Kidney (tissue), 14 donors: Measurements from ENCODE around the gene ENPP1. TPM values are rescaled to one million over a fixed set of nuclear protein-coding genes. Genes with fewer than 3 reads are reported as not detected.

Source experiments
- DNase-seq, 5 donors: peaks; one replicate each; pipeline ENCODE4 v3.0.0-alpha.2; 2013 to 2020
- FAIRE-seq: peaks from 2 replicates; lab custom pipeline; 2012; peaks lifted over from hg19 to GRCh38; lab: Jason Lieb, UNC
- H3K27ac ChIP-seq, 2 donors: one replicate each; pipeline ENCODE4 v1.7.0; 2013; ENCODE audit warnings: low read depth in 2 of 2, low read length in 2 of 2, inconsistent platforms in 1 of 2
- H3K27me3 ChIP-seq: one replicate; pipeline ENCODE4 v1.7.1; 2013; ENCODE audit warnings: low read length, inconsistent platforms; ENCODE audit not compliant: control insufficient read depth, insufficient read depth
- H3K36me3 ChIP-seq, 3 donors: one replicate each; pipeline versions ENCODE4 v1.7.0 to v1.7.1; 2013; ENCODE audit warnings: low read length in 3 of 3, control low read depth in 1 of 3, inconsistent platforms in 1 of 3; ENCODE audit not compliant: insufficient read depth in 3 of 3, control insufficient read depth in 2 of 3
- H3K4me1 ChIP-seq, 3 donors: one replicate each; pipeline versions ENCODE4 v1.7.0 to v1.7.1; 2013; ENCODE audit warnings: low read length in 3 of 3, inconsistent platforms in 1 of 3, low read depth in 1 of 3; ENCODE audit not compliant: control insufficient read depth in 2 of 3, insufficient read depth in 2 of 3
- H3K4me3 ChIP-seq, 3 donors: one replicate each; pipeline versions ENCODE4 v1.7.0 to v1.8.1; 2013; ENCODE audit warnings: low read length in 3 of 3, control low read depth in 1 of 3, inconsistent platforms in 1 of 3
- H3K9ac ChIP-seq, 3 donors: one replicate each; pipeline versions ENCODE4 v1.7.0 to v1.7.1; 2013; ENCODE audit warnings: low read length in 3 of 3, control low read depth in 1 of 3, inconsistent platforms in 1 of 3
- H3K9me3 ChIP-seq, 3 donors: one replicate each; pipeline versions ENCODE4 v1.7.0 to v1.7.1; 2013; ENCODE audit warnings: low read length in 3 of 3, control low read depth in 1 of 3, inconsistent platforms in 1 of 3; ENCODE audit not compliant: control insufficient read depth in 2 of 3, insufficient read depth in 1 of 3
- intact Hi-C: fragments of 100-400 bp; cut with DNase I; formaldehyde crosslinking; loops from one replicate; pipeline ENCODE4 v1.11.1; 2022
- polyA plus RNA-seq: library from polyadenylated mRNA; stranded (reverse); fragments of 350-450 nt; fragmentation: Illumina TruSeq; extraction: RNeasy Lipid Tissue Mini Kit (QIAGEN cat#74804); gene quantifications from one replicate; pipeline ENCODE4 v1.2.3, GENCODE V29; 2014; ENCODE audit warnings: low read depth, low replicate concordance; ENCODE audit not compliant: insufficient read depth
- total RNA-seq: library from RNA; stranded (reverse); fragmentation: NEBNext Ultra II Directional; extraction: Animal tissue kit (Norgen Biotek cat#: 25700); gene quantifications from one replicate; pipeline ENCODE4 v1.2.1, GENCODE V29; 2021
- TF ChIP-seq, protein P1 (sequence below): IDR thresholded peaks from 3 replicates; pipeline ENCODE4 v1.5.1; 2012; ENCODE audit warnings: mild to moderate bottlenecking, moderate library complexity, borderline replicate concordance; ENCODE audit not compliant: insufficient read depth; ENCODE audit errors: extremely low read depth
- donor health status: control.
- donor health status: control.
- donor health status: control.
- donor health status: control.
- donor health status: control.
- donor health status: DM: yes; HTN: yes; CAD: no.
- donor health status: Normal renal cell carcinoma (clear cell type).

The ENPP1 gene
- total and polyA plus RNA-seq, 2 donors from 2014 or later, result 3.7 to 6.5 TPM

DNA sequence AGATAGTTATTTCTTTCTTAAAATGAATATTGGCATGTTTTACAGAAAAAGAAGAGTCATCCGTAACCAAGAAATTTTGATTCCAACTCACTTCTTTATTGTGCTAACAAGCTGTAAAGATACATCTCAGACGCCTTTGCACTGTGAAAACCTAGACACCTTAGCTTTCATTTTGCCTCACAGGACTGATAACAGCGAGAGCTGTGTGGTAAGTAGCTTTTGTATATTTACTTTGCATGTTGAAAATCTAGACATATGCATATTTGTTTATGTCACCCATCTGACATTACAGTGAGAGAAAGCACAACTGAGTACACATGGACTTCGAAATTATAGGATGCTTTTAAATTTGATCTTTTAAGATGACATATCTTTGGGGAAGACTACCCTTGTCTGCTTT is 78.7 kb downstream of the ENPP1 start:
- DNase-seq (no peak), FAIRE-seq (no peak)
- no peaks in the 10 kb centered on the region for H3K27me3 ChIP-seq
- no peak overlapping the region for H3K9ac ChIP-seq
- H3K9me3 ChIP-seq, result no peaks in the 10 kb centered on the region
- no peak overlapping the region for H3K27ac ChIP-seq
- no peak overlapping the region for H3K4me3 ChIP-seq
- H3K4me1 ChIP-seq, result no peaks in the 10 kb centered on the region
- intact Hi-C loops, result no loop called here
- TF ChIP-seq, protein P1, sequence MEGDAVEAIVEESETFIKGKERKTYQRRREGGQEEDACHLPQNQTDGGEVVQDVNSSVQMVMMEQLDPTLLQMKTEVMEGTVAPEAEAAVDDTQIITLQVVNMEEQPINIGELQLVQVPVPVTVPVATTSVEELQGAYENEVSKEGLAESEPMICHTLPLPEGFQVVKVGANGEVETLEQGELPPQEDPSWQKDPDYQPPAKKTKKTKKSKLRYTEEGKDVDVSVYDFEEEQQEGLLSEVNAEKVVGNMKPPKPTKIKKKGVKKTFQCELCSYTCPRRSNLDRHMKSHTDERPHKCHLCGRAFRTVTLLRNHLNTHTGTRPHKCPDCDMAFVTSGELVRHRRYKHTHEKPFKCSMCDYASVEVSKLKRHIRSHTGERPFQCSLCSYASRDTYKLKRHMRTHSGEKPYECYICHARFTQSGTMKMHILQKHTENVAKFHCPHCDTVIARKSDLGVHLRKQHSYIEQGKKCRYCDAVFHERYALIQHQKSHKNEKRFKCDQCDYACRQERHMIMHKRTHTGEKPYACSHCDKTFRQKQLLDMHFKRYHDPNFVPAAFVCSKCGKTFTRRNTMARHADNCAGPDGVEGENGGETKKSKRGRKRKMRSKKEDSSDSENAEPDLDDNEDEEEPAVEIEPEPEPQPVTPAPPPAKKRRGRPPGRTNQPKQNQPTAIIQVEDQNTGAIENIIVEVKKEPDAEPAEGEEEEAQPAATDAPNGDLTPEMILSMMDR, result no peak
- H3K36me3 ChIP-seq, result peaks cover 0 to 2% (median 0%) of the 10 kb centered on the region in 3 donors

DNA sequence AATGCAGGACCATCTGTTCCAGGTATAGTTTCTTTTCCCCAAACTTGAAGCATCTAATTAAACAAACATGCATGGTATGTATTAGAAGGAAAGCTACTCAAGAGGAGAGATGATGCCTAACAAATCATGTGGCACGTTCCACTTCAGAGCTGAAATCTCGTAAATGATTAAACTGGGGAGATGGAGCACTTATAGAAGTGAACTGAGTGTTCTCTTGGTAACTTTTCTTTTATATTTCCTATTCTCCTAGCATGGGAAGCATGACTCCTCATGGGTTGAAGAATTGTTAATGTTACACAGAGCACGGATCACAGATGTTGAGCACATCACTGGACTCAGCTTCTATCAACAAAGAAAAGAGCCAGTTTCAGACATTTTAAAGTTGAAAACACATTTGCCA is 82.3 kb downstream of the ENPP1 start:
- intact Hi-C loops, result no loop called here
- H3K27me3 ChIP-seq, result no peaks in the 10 kb centered on the region
- H3K27ac ChIP-seq, result no peak overlapping the region
- FAIRE-seq (no peak), DNase-seq (peak in 2 of 5 donors; percentile 64 to 74)
- TF ChIP-seq, protein P1, result no peak
- no peak overlapping the region for H3K9ac ChIP-seq
- H3K36me3 ChIP-seq, result no peaks in the 10 kb centered on the region
- H3K9me3 ChIP-seq, result no peaks in the 10 kb centered on the region
- H3K4me1 ChIP-seq, result peaks cover 0 to 2% (median 0%) of the 10 kb centered on the region in 3 donors
- H3K4me3 ChIP-seq, result no peak overlapping the region

DNA sequence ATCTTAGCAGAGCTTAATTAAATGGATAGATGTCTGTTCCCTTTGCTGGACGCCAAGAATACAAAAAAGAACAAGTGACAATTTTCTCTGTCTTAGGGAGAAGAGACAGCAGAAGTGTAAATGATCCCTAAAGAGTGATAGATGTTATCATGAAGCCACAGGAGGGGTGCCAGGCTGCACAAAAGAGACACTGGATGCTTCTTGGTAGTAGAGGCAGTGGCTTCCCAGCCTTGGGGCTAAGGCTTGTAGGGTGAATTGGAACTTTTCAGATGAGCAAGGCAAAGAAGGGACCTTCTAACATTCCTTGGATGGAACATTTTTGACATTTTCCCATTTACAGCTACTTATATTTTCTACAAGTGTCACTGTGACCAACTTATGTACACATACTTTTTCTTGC is 85.4 kb downstream of the ENPP1 start:
- no peak overlapping the region for H3K27ac ChIP-seq
- no peak for FAIRE-seq

More for the DNA sequence above, 85.4 kb downstream of the ENPP1 start:
- Histone ChIP-seq H3K9me3 (peaks cover 0 to 7% (median 0%) of the 10 kb centered on the region in 3 donors), H3K36me3 (no peaks in the 10 kb centered on the region), H3K9ac (no peak overlapping the region), H3K4me3 (no peak overlapping the region), H3K4me1 (peaks cover 0 to 2% (median 0%) of the 10 kb centered on the region in 3 donors), H3K27me3 (no peaks in the 10 kb centered on the region)
- DNase-seq, result no peak
- intact Hi-C loops, result no loop called here
- TF ChIP-seq, protein P1, result no peak
